Mesenchymal stem cell (in vitro differentiated cells and primary cell): Measurements from ENCODE around the gene CUEDC1.

ENCODE experiments used
- DNase-seq: peaks from one replicate; pipeline ENCODE4 v3.0.0-alpha.2; 2013
- H2AFZ ChIP-seq: one replicate; pipeline ENCODE4 v1.6.1; 2013; ENCODE audit warnings: low read depth, mild to moderate bottlenecking, control low read depth, inconsistent platforms, low read length, moderate library complexity
- H2AK5ac ChIP-seq: 2 replicates; pipeline ENCODE4 v1.6.1; 2013; ENCODE audit warnings: low read length, moderate library complexity, mild to moderate bottlenecking, inconsistent platforms; ENCODE audit not compliant: severe bottlenecking
- H2BK120ac ChIP-seq: one replicate; pipeline ENCODE4 v1.6.1; 2013; ENCODE audit warnings: low read depth, mild to moderate bottlenecking, inconsistent platforms, low read length, moderate library complexity
- H2BK12ac ChIP-seq, 2 experiments: one replicate each; pipeline ENCODE4 v1.6.1; 2013; ENCODE audit warnings: inconsistent platforms in 2 of 2, low read length in 2 of 2, mild to moderate bottlenecking in 2 of 2, moderate library complexity in 2 of 2, control low read depth in 1 of 2
- H2BK15ac ChIP-seq: one replicate; pipeline ENCODE4 v1.6.1; 2013; ENCODE audit warnings: mild to moderate bottlenecking, low read depth, inconsistent platforms; ENCODE audit not compliant: poor library complexity, severe bottlenecking
- H2BK5ac ChIP-seq: 2 replicates; pipeline ENCODE4 v1.6.1; 2013; ENCODE audit warnings: low read depth, mild to moderate bottlenecking, low read length, control low read depth, inconsistent platforms; ENCODE audit not compliant: poor library complexity, severe bottlenecking
- H3K14ac ChIP-seq, 2 experiments: one replicate each; pipeline ENCODE4 v1.6.1; 2013; ENCODE audit warnings: inconsistent platforms in 2 of 2, low read length in 2 of 2, control low read depth in 1 of 2, mild to moderate bottlenecking in 1 of 2, moderate library complexity in 1 of 2
- H3K18ac ChIP-seq, 2 experiments: one replicate each; pipeline ENCODE4 v1.6.1; 2013; ENCODE audit warnings: inconsistent platforms in 2 of 2, low read length in 2 of 2, control low read depth in 1 of 2, low read depth in 1 of 2, mild to moderate bottlenecking in 1 of 2
- H3K23ac ChIP-seq, 2 experiments: one replicate each; pipeline ENCODE4 v1.6.1; 2013; ENCODE audit warnings: inconsistent platforms in 2 of 2, low read length in 2 of 2, mild to moderate bottlenecking in 2 of 2, moderate library complexity in 2 of 2, control low read depth in 1 of 2
- H3K27ac ChIP-seq: 2 replicates; pipeline ENCODE4 v1.5.1; 2013; ENCODE audit warnings: mild to moderate bottlenecking, moderate library complexity, low read length, control low read depth, inconsistent platforms; ENCODE audit not compliant: poor library complexity, severe bottlenecking
- H3K27me3 ChIP-seq, 2 experiments: 2 replicates each; pipeline versions ENCODE4 v1.6.1 to v1.7.0; 2013; ENCODE audit warnings: low read length in 2 of 2, mild to moderate bottlenecking in 2 of 2, moderate library complexity in 2 of 2, control low read depth in 1 of 2, inconsistent platforms in 1 of 2; ENCODE audit not compliant: control insufficient read depth in 1 of 2, insufficient read depth in 1 of 2
- H3K36me3 ChIP-seq, 2 experiments: 2 replicates each; pipeline versions ENCODE4 v1.6.1 to v1.7.0; 2013; ENCODE audit warnings: low read length in 2 of 2, control low read depth in 1 of 2, inconsistent platforms in 1 of 2, low read depth in 1 of 2, mild to moderate bottlenecking in 1 of 2; ENCODE audit not compliant: insufficient read depth in 2 of 2, control insufficient read depth in 1 of 2
- H3K4ac ChIP-seq, 2 experiments: one replicate each; pipeline ENCODE4 v1.6.1; 2013; ENCODE audit warnings: inconsistent platforms in 2 of 2, low read length in 2 of 2, mild to moderate bottlenecking in 2 of 2, moderate library complexity in 2 of 2, control low read depth in 1 of 2, low read depth in 1 of 2
- H3K4me1 ChIP-seq: 2 replicates; pipeline ENCODE4 v1.6.1; 2013; ENCODE audit warnings: low read depth, low read length, control low read depth; ENCODE audit not compliant: control insufficient read depth, insufficient read depth
- H3K4me2 ChIP-seq: 2 replicates; pipeline ENCODE4 v1.6.1; 2013; ENCODE audit warnings: low read length, mild to moderate bottlenecking, inconsistent platforms; ENCODE audit not compliant: poor library complexity, severe bottlenecking
- H3K4me3 ChIP-seq, 2 experiments: 2 replicates each; pipeline versions ENCODE4 v1.5.1 to v1.7.0; 2013; ENCODE audit warnings: low read length in 2 of 2, mild to moderate bottlenecking in 2 of 2, control low read depth in 1 of 2, low read depth in 1 of 2; ENCODE audit not compliant: insufficient read depth in 1 of 2
- H3K79me1 ChIP-seq: replicated peaks from 2 replicates; pipeline ENCODE4 v1.6.1; 2013; ENCODE audit warnings: mild to moderate bottlenecking, control low read depth, low read length, inconsistent platforms; ENCODE audit not compliant: poor library complexity, severe bottlenecking
- H3K9ac ChIP-seq: 2 replicates; pipeline ENCODE4 v1.7.0; 2013; ENCODE audit warnings: mild to moderate bottlenecking, low read length, moderate library complexity
- H3K9me3 ChIP-seq: 2 replicates; pipeline ENCODE4 v1.7.0; 2013; ENCODE audit warnings: mild to moderate bottlenecking, low read length; ENCODE audit not compliant: control insufficient read depth
- H4K8ac ChIP-seq: one replicate; pipeline ENCODE4 v1.6.1; 2013; ENCODE audit warnings: inconsistent platforms, mild to moderate bottlenecking, low read length, moderate library complexity
- H4K91ac ChIP-seq: one replicate; pipeline ENCODE4 v1.6.1; 2013; ENCODE audit warnings: mild to moderate bottlenecking, low read length, inconsistent platforms
- WGBS: methylation state at CpG from one replicate; pipeline ENCODE4 v1.1.7; 2013; ENCODE audit warnings: mixed read lengths; 5-methylcytosine and 5-hydroxymethylcytosine counted together

The CUEDC1 gene

GRCh38 chr17:57895382-57896060, 59.7 kb downstream of the CUEDC1 start:
- peaks cover 57% of the 10 kb centered on the region for H3K4me1 ChIP-seq
- peak overlapping the region; percentile 27 to 64 for H2BK12ac ChIP-seq
- H3K18ac ChIP-seq = peak overlapping the region; percentile 4 to 25
- H3K9me3 ChIP-seq = no peaks in the 10 kb centered on the region
- peaks cover 0 to 8% of the 10 kb centered on the region in 2 experiments for H3K36me3 ChIP-seq
- peak overlapping the region; percentile 44 for H4K91ac ChIP-seq
- H4K8ac ChIP-seq = peak overlapping the region; percentile 3
- H3K27me3 ChIP-seq = no peaks in the 10 kb centered on the region
- no peak overlapping the region for H3K27ac ChIP-seq
- no peak overlapping the region for H3K14ac ChIP-seq
- peak overlapping the region; percentile 4 to 49 for H3K4ac ChIP-seq
- no peak overlapping the region for H2BK5ac ChIP-seq
- H2AK5ac ChIP-seq = peak overlapping the region; percentile 57
- DNase-seq = peak; percentile 86
- H3K9ac ChIP-seq = peak overlapping the region; percentile 6
- 90% methylated on average over 7 of the region's 8 CpGs for WGBS
- H2AFZ ChIP-seq = no peak overlapping the region
- H3K79me1 ChIP-seq = peaks cover 19% of the 10 kb centered on the region
- H3K23ac ChIP-seq = no peak overlapping the region
- no peak overlapping the region for H3K4me3 ChIP-seq
- no peak overlapping the region for H3K4me2 ChIP-seq
- H2BK15ac ChIP-seq = peak overlapping the region; percentile 60
- no peak overlapping the region for H2BK120ac ChIP-seq

- Histone ChIP-seq H2AFZ (no peak overlapping the region), H3K9me3 (no peaks in the 10 kb centered on the region), H2BK15ac (no peak overlapping the region), H3K4me1 (peaks cover 60% of the 10 kb centered on the region), H2AK5ac (peak overlapping the region; percentile 57), H2BK120ac (no peak overlapping the region), H3K79me1 (peaks cover 17% of the 10 kb centered on the region), H3K23ac (no peak overlapping the region), H3K9ac (no peak overlapping the region), H3K18ac (peak overlapping the region; percentile 4 to 25), H3K4ac (peak overlapping the region; percentile 4 to 54), H2BK5ac (no peak overlapping the region), H4K91ac (peak overlapping the region; percentile 35), H3K4me3 (no peak overlapping the region), H3K36me3 (peaks cover 0 to 8% of the 10 kb centered on the region in 2 experiments), H2BK12ac (peak overlapping the region in 1 of 2 experiments; percentile 70), H3K4me2 (no peak overlapping the region), H3K14ac (no peak overlapping the region), H3K27ac (no peak overlapping the region), H4K8ac (no peak overlapping the region), H3K27me3 (no peaks in the 10 kb centered on the region)
- DNase-seq = no peak
- 89% methylated on average over 1 of the region's 1 CpG for WGBS
Observed at GRCh38 chr17:57894848-57895247, 60.4 kb downstream of the CUEDC1 start.

- Histone ChIP-seq H3K27ac (peak overlapping the region; percentile 97), H2BK15ac (peak overlapping the region; percentile 98), H3K23ac (peak overlapping the region; percentile 67 to 92), H4K8ac (peak overlapping the region; percentile 90), H3K4ac (peak overlapping the region; percentile 98), H3K79me1 (peaks cover 27% of the 10 kb centered on the region), H2BK12ac (peak overlapping the region; percentile 87 to 99), H2AFZ (no peak overlapping the region), H2BK5ac (peak overlapping the region; percentile 97), H3K36me3 (peaks cover 0 to 8% of the 10 kb centered on the region in 2 experiments), H2AK5ac (peak overlapping the region; percentile 97), H3K4me1 (peaks cover 51% of the 10 kb centered on the region), H3K14ac (peak overlapping the region in 1 of 2 experiments; percentile 94), H3K9ac (peak overlapping the region; percentile 86), H3K4me2 (peak overlapping the region; percentile 10), H3K18ac (peak overlapping the region; percentile 95 to 97), H4K91ac (peak overlapping the region; percentile 98), H3K27me3 (no peaks in the 10 kb centered on the region), H2BK120ac (peak overlapping the region; percentile 96), H3K4me3 (peak overlapping the region in 1 of 2 experiments; percentile 45), H3K9me3 (no peaks in the 10 kb centered on the region)
- WGBS = 3% methylated on average over 16 of the region's 16 CpGs
- DNase-seq = peak; percentile 100
Observed at GRCh38 chr17:57892820-57893595, 62.2 kb downstream of the CUEDC1 start.
